Upper lobe of left lung (tissue), 6 donors: ENCODE data around the gene RASL10B. TPM values are rescaled to one million over a fixed set of nuclear protein-coding genes. Genes with fewer than 3 reads are reported as not detected.

Experiments used
- ATAC-seq, 2 donors: fragments of 200-7000 bp; cut with Tn5 transposase; one replicate each; pipeline ENCODE4 v1.9.1; 2022; ENCODE audit warnings: mild to moderate bottlenecking in 2 of 2, moderate library complexity in 2 of 2; ENCODE audit not compliant: low FRiP score in 2 of 2
- DNase-seq, 2 donors: peaks; one replicate each; pipeline ENCODE4 v3.0.0-alpha.2; 2019 to 2020
- H3K27ac ChIP-seq, 4 donors: fragments of 200-600 bp; sonication (generic); one replicate each; pipeline ENCODE4 v1.5.1; 2016 to 2019
- H3K27me3 ChIP-seq, 4 donors: fragments of 200-600 bp; sonication (generic); one replicate each; pipeline ENCODE4 v1.5.1; 2017 to 2019
- H3K36me3 ChIP-seq, 4 donors: fragments of 200-600 bp; sonication (generic); one replicate each; pipeline ENCODE4 v1.5.1; 2016 to 2019
- H3K4me1 ChIP-seq, 4 donors: fragments of 200-600 bp; sonication (generic); one replicate each; pipeline ENCODE4 v1.5.1; 2018 to 2019
- H3K4me3 ChIP-seq, 4 donors: fragments of 200-600 bp; sonication (generic); one replicate each; pipeline ENCODE4 v1.5.1; 2017 to 2019; ENCODE audit warnings: mild to moderate bottlenecking in 2 of 4, moderate library complexity in 1 of 4
- H3K9me3 ChIP-seq, 4 donors: fragments of 200-600 bp; sonication (generic); one replicate each; pipeline ENCODE4 v1.5.1; 2018 to 2019
- CTCF ChIP-seq, 6 experiments: fragments of 450-650 bp in 4 of 6; fragments of 200-600 bp in 2 of 6; sonication (generic) in 2 of 6; IDR thresholded peaks; one replicate each; pipeline ENCODE4 v1.5.1; 2016 to 2019; ENCODE audit warnings: antibody characterized with exemption in 6 of 6
- EP300 ChIP-seq, 4 donors: sonication (generic); formaldehyde crosslinking; IDR thresholded peaks; one replicate each; pipeline ENCODE4 v1.5.1; 2017; ENCODE audit warnings: antibody characterized with exemption in 4 of 4, control low read depth in 2 of 4
- POLR2A ChIP-seq, 4 donors: fragments of 450-650 bp; IDR thresholded peaks; one replicate each; pipeline ENCODE4 v1.5.1; 2016 to 2017; ENCODE audit warnings: antibody characterized with exemption in 4 of 4, mild to moderate bottlenecking in 2 of 4
- POLR2AphosphoS5 ChIP-seq, 2 donors: sonication (generic); formaldehyde crosslinking; IDR thresholded peaks; one replicate each; pipeline ENCODE4 v1.5.1; 2017; ENCODE audit warnings: antibody characterized with exemption in 2 of 2
- WGBS, 2 donors: methylation state at CpG; one replicate each; pipeline ENCODE4 v1.1.5; 2017 to 2018; 5-methylcytosine and 5-hydroxymethylcytosine counted together
- total RNA-seq, 6 donors: library from RNA; depleted of rRNA in 4 of 6; stranded (reverse); fragments of >200 nt in 4 of 6; gene quantifications; one replicate each; pipeline versions ENCODE4 v1.1.0 to v1.2.1, GENCODE V29; 2016 to 2021
- donor health status: DM: no; HTN: no; CAD: no; lungs with moderate emphysema.
- donor health status: DM: no; HTN: yes; CAD: no; lungs with severe emphysema.

The RASL10B gene
- total RNA-seq, 6 donors from 2014 or later: 1.0 to 4.1 (median 1.7) TPM

DNA sequence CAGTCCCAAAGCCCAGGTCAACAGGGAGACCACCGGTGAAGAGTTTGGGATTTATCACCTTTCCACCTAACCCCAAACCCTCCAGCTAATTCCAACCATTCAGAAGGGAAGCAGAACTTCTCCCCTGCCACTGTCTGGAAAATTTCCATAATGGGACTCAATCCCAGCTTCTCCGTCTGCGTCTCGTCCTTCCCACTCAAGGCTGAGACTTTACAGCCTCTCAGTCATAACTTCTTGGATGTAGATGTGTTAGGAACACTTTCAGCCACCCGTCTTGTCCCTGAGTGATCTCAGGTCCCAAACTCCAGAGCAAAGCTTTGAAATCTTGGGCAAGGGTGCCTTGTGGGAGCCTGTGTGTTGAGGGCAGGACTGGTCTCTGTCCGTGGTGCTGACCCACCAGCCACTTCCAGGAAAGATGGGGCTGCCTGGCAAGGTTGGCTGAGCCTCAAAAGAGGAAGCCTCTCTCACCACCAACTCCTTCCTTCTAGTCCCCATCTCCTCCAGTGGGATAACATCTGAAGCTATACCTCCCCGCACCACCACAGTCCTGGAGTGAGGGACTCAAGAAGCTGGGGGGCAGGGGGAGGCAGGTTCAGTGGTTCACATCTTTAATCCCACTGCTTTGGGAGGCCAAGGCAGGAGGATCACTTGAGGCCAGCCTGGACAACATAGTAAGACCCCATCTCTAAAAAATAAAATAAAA lies 12.3 kb downstream of the RASL10B start:
- no peak for TF ChIP-seq POLR2A (IDR thresholded peaks at IDR 0.05)
- no peak for TF ChIP-seq EP300 (IDR thresholded peaks at IDR 0.05)
- TF ChIP-seq POLR2AphosphoS5 (IDR thresholded peaks at IDR 0.05): no peak
- TF ChIP-seq CTCF (IDR thresholded peaks at IDR 0.05): no peak
- Histone ChIP-seq H3K9me3 (no peaks in the 10 kb centered on the region), H3K27ac (no peak overlapping the region), H3K36me3 (no peaks in the 10 kb centered on the region), H3K4me3 (no peak overlapping the region), H3K27me3 (peaks cover 0 to 10% (median 4%) of the 10 kb centered on the region in 4 donors), H3K4me1 (peaks cover 0 to 19% (median 11%) of the 10 kb centered on the region in 4 donors)
- 46 to 68% methylated on average over 7 of the region's 7 CpGs for WGBS, 2 donors
- DNase-seq (no peak), ATAC-seq (no peak)

- H3K36me3 ChIP-seq: no peaks in the 10 kb centered on the region
- no peak overlapping the region for H3K4me3 ChIP-seq
- H3K27me3 ChIP-seq: peaks cover 0 to 15% (median 7%) of the 10 kb centered on the region in 4 donors
- WGBS, 2 donors: 74 to 84% methylated on average over 3 to 8 of the region's 8 CpGs
- no peak overlapping the region for H3K27ac ChIP-seq
- DNase-seq (no peak), ATAC-seq (no peak)
- no peaks in the 10 kb centered on the region for H3K9me3 ChIP-seq
- H3K4me1 ChIP-seq: peaks cover 2 to 21% (median 14%) of the 10 kb centered on the region in 4 donors
- TF ChIP-seq EP300 (IDR thresholded peaks at IDR 0.05) (no peak), POLR2AphosphoS5 (IDR thresholded peaks at IDR 0.05) (no peak)
Observed at GRCh38 chr17:35744830-35745229, 13.4 kb downstream of the RASL10B start.

GRCh38 chr17:35745246-35745645 lies 13.8 kb downstream of the RASL10B start:
- DNase-seq (no peak), ATAC-seq (no peak)
- Histone ChIP-seq H3K4me3 (no peak overlapping the region), H3K9me3 (no peaks in the 10 kb centered on the region), H3K4me1 (peaks cover 4 to 26% (median 18%) of the 10 kb centered on the region in 4 donors), H3K27ac (no peak overlapping the region), H3K36me3 (no peaks in the 10 kb centered on the region), H3K27me3 (peaks cover 0 to 19% (median 9%) of the 10 kb centered on the region in 4 donors)
- WGBS, 2 donors: 70 to 89% methylated on average over 2 to 7 of the region's 7 CpGs
- no peak for TF ChIP-seq POLR2AphosphoS5 (IDR thresholded peaks at IDR 0.05)
- no peak for TF ChIP-seq CTCF (IDR thresholded peaks at IDR 0.05)
- no peak for TF ChIP-seq EP300 (IDR thresholded peaks at IDR 0.05)
- TF ChIP-seq POLR2A (IDR thresholded peaks at IDR 0.05): no peak

- DNase-seq: no peak
- no peaks in the 10 kb centered on the region for H3K9me3 ChIP-seq
- H3K27me3 ChIP-seq: peaks cover 0 to 22% (median 10%) of the 10 kb centered on the region in 4 donors
Observed at GRCh38 chr17:35745749-35746320, 14.4 kb downstream of the RASL10B start.

More at GRCh38 chr17:35745749-35746320, 14.4 kb downstream of the RASL10B start:
- Histone ChIP-seq H3K4me1 (peaks cover 4 to 26% (median 21%) of the 10 kb centered on the region in 4 donors), H3K27ac (no peak overlapping the region), H3K4me3 (no peak overlapping the region), H3K36me3 (no peaks in the 10 kb centered on the region)
- ATAC-seq: no peak
- 92 to 94% methylated on average over 7 to 15 of the region's 15 CpGs for WGBS, 2 donors
- TF ChIP-seq POLR2AphosphoS5 (IDR thresholded peaks at IDR 0.05) (no peak), CTCF (IDR thresholded peaks at IDR 0.05) (no peak), POLR2A (IDR thresholded peaks at IDR 0.05) (no peak), EP300 (IDR thresholded peaks at IDR 0.05) (no peak)
